Lung (tissue), 12 donors: ENCODE results near the gene PRAC2. TPM values are rescaled to one million over a fixed set of nuclear protein-coding genes. Genes with fewer than 3 reads are reported as not detected.

Experiments
- ATAC-seq: fragments of 200-7000 bp; cut with Tn5 transposase; one replicate; pipeline ENCODE4 v1.9.1; 2020; ENCODE audit warnings: moderate number of reproducible peaks; ENCODE audit not compliant: insufficient read depth, low FRiP score
- DNase-seq, 3 donors: peaks; one replicate each; pipeline ENCODE4 v3.0.0-alpha.2; 2013 to 2017
- H3K27ac ChIP-seq, 2 donors: one replicate each; pipeline ENCODE4 v1.5.1; 2013; ENCODE audit warnings: mild to moderate bottlenecking in 2 of 2, moderate library complexity in 2 of 2, control low read depth in 1 of 2, inconsistent platforms in 1 of 2, low read depth in 1 of 2, low read length in 1 of 2
- H3K27me3 ChIP-seq, 3 donors: one replicate each; pipeline ENCODE4 v1.5.1; 2013; ENCODE audit warnings: low read length in 2 of 3; ENCODE audit not compliant: control insufficient read depth in 3 of 3, insufficient read depth in 3 of 3
- H3K36me3 ChIP-seq, 4 donors: one replicate each; pipeline ENCODE4 v1.5.1; 2013; ENCODE audit warnings: low read length in 4 of 4, mild to moderate bottlenecking in 1 of 4, moderate library complexity in 1 of 4; ENCODE audit not compliant: control insufficient read depth in 4 of 4, insufficient read depth in 4 of 4
- H3K4me1 ChIP-seq, 5 donors: one replicate each; pipeline ENCODE4 v1.5.1; 2013; ENCODE audit warnings: low read length in 5 of 5, mild to moderate bottlenecking in 2 of 5, moderate library complexity in 1 of 5; ENCODE audit not compliant: control insufficient read depth in 5 of 5, insufficient read depth in 5 of 5
- H3K4me3 ChIP-seq: one replicate; pipeline ENCODE4 v1.5.1; 2013; ENCODE audit warnings: mild to moderate bottlenecking, control low read depth, moderate library complexity
- H3K9ac ChIP-seq, 2 donors: one replicate each; pipeline ENCODE4 v1.5.1; 2013; ENCODE audit warnings: low read length in 2 of 2, control low read depth in 1 of 2; ENCODE audit not compliant: insufficient read depth in 1 of 2
- H3K9me3 ChIP-seq, 4 donors: one replicate each; pipeline ENCODE4 v1.5.1; 2013; ENCODE audit warnings: low read length in 3 of 4, mild to moderate bottlenecking in 1 of 4, moderate library complexity in 1 of 4; ENCODE audit not compliant: control insufficient read depth in 4 of 4, insufficient read depth in 3 of 4
- CTCF ChIP-seq: IDR thresholded peaks from 2 replicates; pipeline ENCODE4 v1.5.1; 2012; ENCODE audit warnings: mild to moderate bottlenecking; ENCODE audit errors: control extremely low read depth, extremely low read depth
- WGBS, 2 donors: extraction: QIAGEN DNeasy Blood & Tissue Kit; methylation state at CpG; one replicate each; pipeline ENCODE4 v1.1.7; 2013; 5-methylcytosine and 5-hydroxymethylcytosine counted together
- polyA plus RNA-seq, 2 donors: library from polyadenylated mRNA; stranded (reverse); fragments of 200-250 nt; gene quantifications; one replicate each; pipeline ENCODE4 v1.2.1, GENCODE V29; 2013
- total RNA-seq, 2 donors: library from RNA; depleted of rRNA in 1 of 2; stranded (reverse); fragments of >200 nt in 1 of 2; gene quantifications; one replicate each; pipeline ENCODE4 v1.2.1, GENCODE V29; 2014 to 2021
- donor health status: control.
- donor health status: control.
- donor health status: Bipolar disorder and iron deficiency.
- donor health status: healthy.
- donor health status: DM: yes; HTN: yes; CAD: no.

Gene PRAC2
- total and polyA plus RNA-seq, 4 donors = not detected

- Histone ChIP-seq H3K27me3 (peaks cover 18 to 98% (median 97%) of the 10 kb centered on the region in 3 donors), H3K9ac (no peak overlapping the region), H3K27ac (no peak overlapping the region), H3K9me3 (peaks cover 0 to 8% (median 0%) of the 10 kb centered on the region in 4 donors), H3K4me1 (peaks cover 0 to 24% (median 2%) of the 10 kb centered on the region in 5 donors), H3K36me3 (no peaks in the 10 kb centered on the region), H3K4me3 (no peak overlapping the region)
- DNase-seq (no peak), ATAC-seq (no peak)
- WGBS, 2 donors = 3% methylated on average over 16 of the region's 16 CpGs
- TF ChIP-seq CTCF = no peak
Measured at GRCh38 chr17:48725004-48725287, 2.0 kb downstream of the PRAC2 start.

- peaks cover 0 to 24% (median 2%) of the 10 kb centered on the region in 5 donors for H3K4me1 ChIP-seq
- 5 to 7% methylated on average over 38 of the region's 38 CpGs for WGBS, 2 donors
- H3K27ac ChIP-seq = no peak overlapping the region
- no peaks in the 10 kb centered on the region for H3K36me3 ChIP-seq
- H3K27me3 ChIP-seq = peaks cover 18 to 98% (median 97%) of the 10 kb centered on the region in 3 donors
- DNase-seq (no peak), ATAC-seq (no peak)
- no peak overlapping the region for H3K4me3 ChIP-seq
- TF ChIP-seq CTCF = no peak
- peaks cover 0 to 6% (median 0%) of the 10 kb centered on the region in 4 donors for H3K9me3 ChIP-seq
- no peak overlapping the region for H3K9ac ChIP-seq
Measured at GRCh38 chr17:48725288-48726064, 2.5 kb downstream of the PRAC2 start.

- peaks cover 0 to 24% (median 2%) of the 10 kb centered on the region in 5 donors for H3K4me1 ChIP-seq
- ATAC-seq (no peak), DNase-seq (no peak)
- no peak overlapping the region for H3K9ac ChIP-seq
- H3K36me3 ChIP-seq = no peaks in the 10 kb centered on the region
- no peak overlapping the region for H3K27ac ChIP-seq
- H3K27me3 ChIP-seq = peaks cover 15 to 97% (median 96%) of the 10 kb centered on the region in 3 donors
- TF ChIP-seq CTCF = no peak
- WGBS, 2 donors = 15% methylated on average over 20 of the region's 20 CpGs
- H3K9me3 ChIP-seq = peaks cover 0 to 4% (median 0%) of the 10 kb centered on the region in 4 donors
- no peak overlapping the region for H3K4me3 ChIP-seq
Measured at GRCh38 chr17:48726114-48726915, 3.3 kb downstream of the PRAC2 start.
